LNCaP clone FGC (cell line): ENCODE measurements around the gene ZBP1.

Experiments
- DNase-seq: peaks from one replicate; pipeline ENCODE4 v3.0.0-alpha.2; 2011; ENCODE audit warnings: low read depth
- H3K4me3 ChIP-seq: 2 replicates; pipeline ENCODE4 v1.5.1; 2011; ENCODE audit warnings: mild to moderate bottlenecking, low read depth, low read length, control low read depth
- CTCF ChIP-seq: IDR thresholded peaks from 2 replicates; pipeline ENCODE4 v1.5.1; 2012; ENCODE audit warnings: mild to moderate bottlenecking; ENCODE audit not compliant: control insufficient read depth, insufficient read depth; ENCODE audit errors: extremely low read depth

ZBP1 gene

DNA sequence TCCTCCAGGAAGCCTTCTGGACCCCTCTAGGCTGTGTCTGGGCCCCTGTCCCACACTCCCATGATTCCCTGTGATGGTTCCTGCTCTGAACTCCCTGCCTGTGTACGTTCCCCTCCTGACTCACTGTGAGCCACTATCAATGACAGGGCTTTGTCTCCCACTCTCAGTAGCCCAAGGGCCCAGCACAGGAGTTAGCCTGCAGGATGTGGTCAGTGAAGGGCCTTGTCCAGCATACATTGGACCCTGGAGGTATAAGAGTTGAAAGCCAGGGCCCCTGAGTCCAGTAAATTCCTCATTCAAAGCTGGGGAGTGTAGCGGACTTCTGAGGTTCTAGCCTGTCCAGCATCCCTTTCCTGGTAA is 19.0 kb downstream of the ZBP1 start:
- no peak for TF ChIP-seq CTCF
- no peak overlapping the region for H3K4me3 ChIP-seq

GRCh38 chr20:57600320-57601210 is 19.7 kb downstream of the ZBP1 start:
- no peak for TF ChIP-seq CTCF
- no peak overlapping the region for H3K4me3 ChIP-seq
- DNase-seq: no peak

More for the DNA sequence above, 19.0 kb downstream of the ZBP1 start:
- DNase-seq: no peak

GRCh38 chr20:57598491-57598890 is 21.7 kb downstream of the ZBP1 start:
- H3K4me3 ChIP-seq: no peak overlapping the region
- no peak for TF ChIP-seq CTCF
- DNase-seq: no peak

GRCh38 chr20:57598060-57598459 is 22.2 kb downstream of the ZBP1 start:
- no peak overlapping the region for H3K4me3 ChIP-seq
- TF ChIP-seq CTCF: no peak
- no peak for DNase-seq

DNA sequence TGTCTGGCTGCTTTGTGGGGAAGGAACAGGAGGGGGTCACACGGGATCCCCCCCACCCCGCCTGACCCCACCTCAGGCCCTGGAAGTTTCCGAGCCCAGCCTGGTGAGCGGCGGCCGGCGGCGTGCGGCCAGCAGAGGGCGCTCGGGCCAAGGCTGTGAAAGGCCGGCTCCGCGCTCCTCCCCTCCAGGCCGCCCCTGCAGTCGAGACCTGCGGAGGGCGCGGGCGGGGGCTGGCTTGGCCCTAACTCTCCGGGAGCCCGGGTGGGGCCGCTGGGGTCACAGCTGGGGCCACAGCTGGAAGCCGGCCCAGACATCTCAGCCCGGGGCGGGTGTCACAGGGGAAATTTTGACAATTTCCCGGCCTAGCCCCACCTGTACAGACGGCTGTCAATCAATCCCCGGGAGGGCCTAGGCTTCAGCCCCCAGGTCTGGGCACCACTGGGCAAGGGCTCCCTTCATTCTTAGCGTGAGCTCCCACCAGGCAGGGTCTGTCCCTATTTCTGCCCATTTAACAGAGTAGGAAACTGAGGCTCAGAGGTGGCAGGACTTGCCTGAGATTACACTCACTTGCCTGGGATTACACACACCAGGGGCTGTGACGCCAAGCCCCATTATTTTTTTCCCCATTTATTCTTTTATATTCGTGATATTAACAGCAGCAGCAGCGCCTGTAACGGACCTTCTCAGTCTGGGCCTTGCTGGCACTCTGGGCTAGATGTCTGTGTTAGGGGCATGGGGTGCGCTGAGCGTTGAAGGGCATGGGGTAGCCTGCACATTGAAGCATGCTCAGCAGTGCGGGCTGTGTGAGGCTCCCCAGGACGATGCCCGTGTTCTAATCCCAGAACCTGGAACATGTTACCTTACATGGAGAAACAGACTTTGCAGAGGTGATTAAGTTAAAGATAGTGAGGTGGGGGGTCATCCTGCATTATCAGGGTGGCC is 23.0 kb downstream of the ZBP1 start:
- DNase-seq: no peak
- peak; percentile 96 for TF ChIP-seq CTCF
- H3K4me3 ChIP-seq: no peak overlapping the region

GRCh38 chr20:57596358-57596757 is 23.9 kb downstream of the ZBP1 start:
- H3K4me3 ChIP-seq: no peak overlapping the region
- no peak for DNase-seq
- TF ChIP-seq CTCF: no peak
